ENCODE results near the gene FGF14. TPM values are rescaled to one million over a fixed set of nuclear protein-coding genes. Genes with fewer than 3 reads are reported as not detected.

Gene FGF14
- total and polyA plus RNA-seq, 2 donors from 2014 or later, result 0.47 to 3.3 TPM

DNA sequence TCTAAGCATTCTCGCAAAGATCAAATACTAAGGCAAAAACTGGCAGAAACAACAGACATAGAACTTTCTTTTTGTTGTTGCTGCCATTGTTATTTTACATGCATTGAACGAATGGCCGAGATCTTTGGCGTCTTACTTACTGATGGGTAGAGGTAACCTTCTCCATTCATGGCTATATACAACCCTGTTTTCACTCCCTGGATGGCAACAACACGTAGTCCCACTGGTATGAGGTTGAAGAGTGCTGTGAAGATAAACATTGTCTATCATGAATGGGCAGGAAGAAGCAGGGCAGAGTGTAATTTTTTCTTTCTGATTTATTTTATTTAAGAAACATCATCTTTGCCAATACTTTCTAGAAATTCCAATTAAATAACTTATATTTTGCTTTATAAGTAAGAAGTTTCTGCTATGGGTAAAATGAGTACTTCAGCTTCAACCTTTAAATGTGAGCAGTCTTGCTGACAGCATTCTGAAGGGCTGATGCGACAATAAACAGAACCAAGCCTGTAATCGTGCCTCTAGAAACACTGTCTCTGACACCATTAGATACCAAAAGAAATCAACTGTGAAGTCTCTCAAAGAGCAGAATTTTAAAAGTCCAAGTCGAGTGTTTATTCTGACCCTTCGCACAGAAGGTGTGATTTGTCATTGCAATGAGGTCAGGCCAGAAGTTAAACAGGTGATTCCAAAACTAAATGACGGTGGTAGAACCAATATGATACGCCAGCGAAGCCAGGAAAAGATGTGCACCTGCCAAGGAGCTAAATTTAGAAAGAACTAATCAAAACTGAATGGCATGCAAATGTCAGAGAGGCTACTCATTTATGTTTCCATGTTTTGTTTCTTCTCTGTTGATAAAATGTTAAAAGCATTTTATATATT, 533.0 kb downstream of the FGF14 start:
- no peak overlapping the region for H3K27ac ChIP-seq (ENCODE audit: low read depth in 2 of 2, low read length in 2 of 2)
- intact Hi-C loops (cut with DNase I), result no loop called here
- H3K27me3 ChIP-seq (ENCODE audit: control insufficient read depth, insufficient read depth, low read length), result no peaks in the 10 kb centered on the region
- FAIRE-seq (no peak), DNase-seq (no peak)
- TF ChIP-seq, protein P1, sequence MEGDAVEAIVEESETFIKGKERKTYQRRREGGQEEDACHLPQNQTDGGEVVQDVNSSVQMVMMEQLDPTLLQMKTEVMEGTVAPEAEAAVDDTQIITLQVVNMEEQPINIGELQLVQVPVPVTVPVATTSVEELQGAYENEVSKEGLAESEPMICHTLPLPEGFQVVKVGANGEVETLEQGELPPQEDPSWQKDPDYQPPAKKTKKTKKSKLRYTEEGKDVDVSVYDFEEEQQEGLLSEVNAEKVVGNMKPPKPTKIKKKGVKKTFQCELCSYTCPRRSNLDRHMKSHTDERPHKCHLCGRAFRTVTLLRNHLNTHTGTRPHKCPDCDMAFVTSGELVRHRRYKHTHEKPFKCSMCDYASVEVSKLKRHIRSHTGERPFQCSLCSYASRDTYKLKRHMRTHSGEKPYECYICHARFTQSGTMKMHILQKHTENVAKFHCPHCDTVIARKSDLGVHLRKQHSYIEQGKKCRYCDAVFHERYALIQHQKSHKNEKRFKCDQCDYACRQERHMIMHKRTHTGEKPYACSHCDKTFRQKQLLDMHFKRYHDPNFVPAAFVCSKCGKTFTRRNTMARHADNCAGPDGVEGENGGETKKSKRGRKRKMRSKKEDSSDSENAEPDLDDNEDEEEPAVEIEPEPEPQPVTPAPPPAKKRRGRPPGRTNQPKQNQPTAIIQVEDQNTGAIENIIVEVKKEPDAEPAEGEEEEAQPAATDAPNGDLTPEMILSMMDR (IDR thresholded peaks at IDR 0.05; ENCODE audit: borderline replicate concordance, extremely low read depth, insufficient read depth), result no peak
- no peaks in the 10 kb centered on the region for H3K36me3 ChIP-seq (ENCODE audit: control insufficient read depth in 2 of 3, insufficient read depth in 3 of 3, low read length in 3 of 3)
- no peaks in the 10 kb centered on the region for H3K4me1 ChIP-seq (ENCODE audit: control insufficient read depth in 2 of 3, insufficient read depth in 2 of 3, low read depth in 1 of 3, low read length in 3 of 3)
- H3K9ac ChIP-seq (ENCODE audit: low read length in 3 of 3), result no peak overlapping the region
- no peaks in the 10 kb centered on the region for H3K9me3 ChIP-seq (ENCODE audit: control insufficient read depth in 2 of 3, insufficient read depth in 1 of 3, low read length in 3 of 3)
- H3K4me3 ChIP-seq (ENCODE audit: low read length in 3 of 3), result no peak overlapping the region

DNA sequence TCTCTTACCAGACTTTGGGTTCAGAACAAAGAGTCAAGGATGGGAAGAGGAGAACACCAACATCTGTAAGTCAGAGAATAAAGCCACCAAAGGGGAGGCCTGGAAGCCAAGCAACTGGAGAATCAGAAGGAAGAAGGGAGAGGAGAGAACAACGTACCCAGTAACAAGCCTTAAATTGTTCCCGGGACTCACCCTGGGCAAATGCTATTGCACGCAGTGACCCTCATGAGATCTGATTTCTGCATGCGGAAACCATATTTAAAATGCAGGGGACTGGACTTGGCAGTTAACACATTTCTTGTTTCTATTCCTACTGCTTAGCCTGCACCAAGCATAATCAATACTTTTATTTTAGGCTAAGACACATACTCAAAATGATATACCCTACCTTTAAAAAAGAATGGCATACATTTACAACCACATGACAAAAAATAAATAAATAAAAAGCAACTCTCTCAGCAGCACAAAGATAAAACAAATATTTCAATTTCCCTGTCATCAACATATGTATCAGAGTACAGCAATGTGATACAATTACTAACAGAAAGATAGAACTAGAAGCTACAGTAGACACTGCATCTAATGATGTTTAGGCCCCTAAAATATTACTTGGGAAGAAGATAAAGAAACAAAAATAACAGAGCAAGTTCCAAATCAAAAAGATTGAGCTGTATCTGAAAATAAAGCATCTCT, 534.8 kb downstream of the FGF14 start:
- intact Hi-C loops (cut with DNase I), result no loop called here
- TF ChIP-seq, protein P1 (IDR thresholded peaks at IDR 0.05; ENCODE audit: borderline replicate concordance, extremely low read depth, insufficient read depth), result no peak

DNA sequence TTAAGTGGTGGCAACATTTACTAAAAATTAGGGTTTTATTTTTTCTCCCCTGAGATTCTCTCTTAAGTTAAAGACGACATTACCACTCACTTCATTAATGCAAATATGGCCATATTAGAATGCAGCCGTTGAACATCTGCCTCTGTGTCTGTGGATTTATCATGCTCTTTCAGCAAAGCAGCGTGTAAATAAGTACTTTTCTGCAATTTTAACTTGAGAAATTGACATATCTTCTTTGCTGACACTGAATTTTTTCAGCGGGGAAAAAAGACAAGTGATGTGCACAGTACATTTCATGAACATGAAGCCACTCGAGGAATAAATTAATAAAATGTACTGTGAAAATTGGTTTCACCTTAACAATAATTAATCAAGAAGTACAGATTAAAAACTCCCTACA, 543.0 kb downstream of the FGF14 start:
- Histone ChIP-seq H3K27ac (ENCODE audit: low read depth in 2 of 2, low read length in 2 of 2) (no peak overlapping the region), H3K9me3 (ENCODE audit: control insufficient read depth in 2 of 3, insufficient read depth in 1 of 3, low read length in 3 of 3) (no peaks in the 10 kb centered on the region), H3K27me3 (ENCODE audit: control insufficient read depth, insufficient read depth, low read length) (no peaks in the 10 kb centered on the region), H3K4me1 (ENCODE audit: control insufficient read depth in 2 of 3, insufficient read depth in 2 of 3, low read depth in 1 of 3, low read length in 3 of 3) (no peaks in the 10 kb centered on the region), H3K9ac (ENCODE audit: low read length in 3 of 3) (no peak overlapping the region), H3K36me3 (ENCODE audit: control insufficient read depth in 2 of 3, insufficient read depth in 3 of 3, low read length in 3 of 3) (no peaks in the 10 kb centered on the region), H3K4me3 (ENCODE audit: low read length in 3 of 3) (no peak overlapping the region)
- TF ChIP-seq, protein P1 (IDR thresholded peaks at IDR 0.05; ENCODE audit: borderline replicate concordance, extremely low read depth, insufficient read depth), result no peak
- intact Hi-C loops (cut with DNase I), result no loop called here
- FAIRE-seq (no peak), DNase-seq (no peak)

More for the DNA sequence above, 534.8 kb downstream of the FGF14 start:
- Histone ChIP-seq H3K9me3 (ENCODE audit: control insufficient read depth in 2 of 3, insufficient read depth in 1 of 3, low read length in 3 of 3) (no peaks in the 10 kb centered on the region), H3K9ac (ENCODE audit: low read length in 3 of 3) (no peak overlapping the region), H3K27ac (ENCODE audit: low read depth in 2 of 2, low read length in 2 of 2) (no peak overlapping the region), H3K4me1 (ENCODE audit: control insufficient read depth in 2 of 3, insufficient read depth in 2 of 3, low read depth in 1 of 3, low read length in 3 of 3) (no peaks in the 10 kb centered on the region), H3K36me3 (ENCODE audit: control insufficient read depth in 2 of 3, insufficient read depth in 3 of 3, low read length in 3 of 3) (no peaks in the 10 kb centered on the region), H3K4me3 (ENCODE audit: low read length in 3 of 3) (no peak overlapping the region), H3K27me3 (ENCODE audit: control insufficient read depth, insufficient read depth, low read length) (no peaks in the 10 kb centered on the region)
- DNase-seq (no peak), FAIRE-seq (no peak)

All from kidney (tissue), 14 donors.